SK-N-MC (cell line): ENCODE measurements around the gene MYO5C.

Experiments
- DNase-seq: peaks from one replicate; pipeline ENCODE4 v3.0.0-alpha.2; 2011; ENCODE audit warnings: low read depth, low spot score
- H3K27ac ChIP-seq: fragments of 200-600 bp; sonication (generic); 2 replicates; pipeline ENCODE4 v1.5.1; 2016; ENCODE audit warnings: mixed run types
- H3K36me3 ChIP-seq: fragments of 200-600 bp; sonication (generic); 2 replicates; pipeline ENCODE4 v1.6.1; 2017; ENCODE audit warnings: antibody characterized with exemption, low read length, mixed read lengths; ENCODE audit not compliant: insufficient read depth
- H3K4me3 ChIP-seq: fragments of 200-600 bp; sonication (generic); 2 replicates; pipeline ENCODE4 v1.5.1; 2016
- H3K9ac ChIP-seq: fragments of 200-600 bp; sonication (generic); 2 replicates; pipeline ENCODE4 v1.8.0; 2017; ENCODE audit warnings: mixed run types, mixed read lengths; ENCODE audit not compliant: insufficient read length
- H3K9me3 ChIP-seq: fragments of 200-600 bp; sonication (generic); 2 replicates; pipeline ENCODE4 v1.6.1; 2017; ENCODE audit warnings: low read depth, mild to moderate bottlenecking, antibody characterized with exemption, low read length, moderate library complexity, mixed read lengths
- EZH2 ChIP-seq: fragments of 200-600 bp; sonication (generic); IDR thresholded peaks from one replicate; pipeline ENCODE4 v1.6.1; 2017; ENCODE audit warnings: antibody characterized with exemption
- FOXP2 ChIP-seq: optimal IDR thresholded peaks from 2 replicates; pipeline ENCODE3; 2011; ENCODE audit warnings: mild to moderate bottlenecking, moderate library complexity; ENCODE audit not compliant: insufficient read depth; ENCODE audit errors: extremely low read length, control extremely low read depth
- POLR2AphosphoS5 ChIP-seq: IDR thresholded peaks from 2 replicates; pipeline ENCODE4 v1.6.1; 2012; ENCODE audit warnings: mild to moderate bottlenecking, low read depth, low read length, borderline replicate concordance

MYO5C gene

GRCh38 chr15:52317688-52318087 lies 22.1 kb upstream of the MYO5C start:
- no peaks in the 10 kb centered on the region for H3K36me3 ChIP-seq
- H3K27ac ChIP-seq, result no peak overlapping the region
- no peaks in the 10 kb centered on the region for H3K9me3 ChIP-seq
- no peak overlapping the region for H3K9ac ChIP-seq
- no peak for DNase-seq
- no peak overlapping the region for H3K4me3 ChIP-seq
- TF ChIP-seq EZH2 (no peak), FOXP2 (no peak), POLR2AphosphoS5 (no peak)

GRCh38 chr15:52317022-52317421 lies 21.4 kb upstream of the MYO5C start:
- Histone ChIP-seq H3K27ac (no peak overlapping the region), H3K36me3 (no peaks in the 10 kb centered on the region)

GRCh38 chr15:52309154-52309548 lies 13.5 kb upstream of the MYO5C start:
- H3K4me3 ChIP-seq, result no peak overlapping the region
- H3K27ac ChIP-seq, result no peak overlapping the region
- no peak overlapping the region for H3K9ac ChIP-seq
- H3K9me3 ChIP-seq, result no peaks in the 10 kb centered on the region
- no peaks in the 10 kb centered on the region for H3K36me3 ChIP-seq
- DNase-seq, result no peak
- no peak for TF ChIP-seq EZH2
- TF ChIP-seq POLR2AphosphoS5, result no peak
- no peak for TF ChIP-seq FOXP2

More at GRCh38 chr15:52317022-52317421, 21.4 kb upstream of the MYO5C start:
- H3K4me3 ChIP-seq, result no peak overlapping the region
- no peak for DNase-seq
- no peak for TF ChIP-seq POLR2AphosphoS5
- no peak for TF ChIP-seq FOXP2
- TF ChIP-seq EZH2, result no peak
- H3K9me3 ChIP-seq, result no peaks in the 10 kb centered on the region
- H3K9ac ChIP-seq, result no peak overlapping the region

GRCh38 chr15:52308446-52309153 lies 13.0 kb upstream of the MYO5C start:
- Histone ChIP-seq H3K36me3 (no peaks in the 10 kb centered on the region), H3K27ac (no peak overlapping the region), H3K4me3 (no peak overlapping the region), H3K9ac (no peak overlapping the region), H3K9me3 (no peaks in the 10 kb centered on the region)
- DNase-seq, result no peak
- no peak for TF ChIP-seq FOXP2
- TF ChIP-seq POLR2AphosphoS5, result no peak
- TF ChIP-seq EZH2, result no peak

- TF ChIP-seq FOXP2 (no peak), EZH2 (no peak), POLR2AphosphoS5 (no peak)
- no peak overlapping the region for H3K27ac ChIP-seq
- DNase-seq, result no peak
- no peak overlapping the region for H3K9ac ChIP-seq
- H3K9me3 ChIP-seq, result no peaks in the 10 kb centered on the region
- no peaks in the 10 kb centered on the region for H3K36me3 ChIP-seq
- H3K4me3 ChIP-seq, result no peak overlapping the region
Measured at GRCh38 chr15:52307847-52308246, 12.2 kb upstream of the MYO5C start.

GRCh38 chr15:52306270-52306669 lies 10.7 kb upstream of the MYO5C start:
- Histone ChIP-seq H3K4me3 (no peak overlapping the region), H3K27ac (no peak overlapping the region), H3K9me3 (no peaks in the 10 kb centered on the region), H3K9ac (no peak overlapping the region), H3K36me3 (no peaks in the 10 kb centered on the region)
- TF ChIP-seq POLR2AphosphoS5, result no peak
- TF ChIP-seq EZH2, result no peak
- TF ChIP-seq FOXP2, result no peak
- DNase-seq, result no peak

GRCh38 chr15:52303093-52303772 lies 7.6 kb upstream of the MYO5C start:
- no peak overlapping the region for H3K27ac ChIP-seq
- DNase-seq, result no peak
- H3K4me3 ChIP-seq, result no peak overlapping the region
- H3K9me3 ChIP-seq, result no peaks in the 10 kb centered on the region
- H3K9ac ChIP-seq, result no peak overlapping the region
- TF ChIP-seq EZH2, result no peak
- no peak for TF ChIP-seq POLR2AphosphoS5
- TF ChIP-seq FOXP2, result no peak
- no peaks in the 10 kb centered on the region for H3K36me3 ChIP-seq

- Histone ChIP-seq H3K9me3 (no peaks in the 10 kb centered on the region), H3K36me3 (no peaks in the 10 kb centered on the region), H3K4me3 (no peak overlapping the region), H3K27ac (no peak overlapping the region), H3K9ac (no peak overlapping the region)
- no peak for TF ChIP-seq EZH2
- no peak for DNase-seq
Measured at GRCh38 chr15:52301265-52301847, 5.8 kb upstream of the MYO5C start.

GRCh38 chr15:52294881-52295420 lies 653 bp downstream of the MYO5C start:
- no peak for DNase-seq

More at GRCh38 chr15:52294881-52295420, 653 bp downstream of the MYO5C start:
- no peaks in the 10 kb centered on the region for H3K36me3 ChIP-seq
- H3K9me3 ChIP-seq, result no peaks in the 10 kb centered on the region
- TF ChIP-seq FOXP2 (no peak), POLR2AphosphoS5 (no peak), EZH2 (no peak)
- no peak overlapping the region for H3K27ac ChIP-seq
- H3K9ac ChIP-seq, result no peak overlapping the region
- H3K4me3 ChIP-seq, result peak overlapping the region; percentile 38
